Measurements from ENCODE around the gene FOXP3.
A peak's percentile ranks its signal among the peaks of the same experiment; 100 is the strongest.

Gene FOXP3

DNA sequence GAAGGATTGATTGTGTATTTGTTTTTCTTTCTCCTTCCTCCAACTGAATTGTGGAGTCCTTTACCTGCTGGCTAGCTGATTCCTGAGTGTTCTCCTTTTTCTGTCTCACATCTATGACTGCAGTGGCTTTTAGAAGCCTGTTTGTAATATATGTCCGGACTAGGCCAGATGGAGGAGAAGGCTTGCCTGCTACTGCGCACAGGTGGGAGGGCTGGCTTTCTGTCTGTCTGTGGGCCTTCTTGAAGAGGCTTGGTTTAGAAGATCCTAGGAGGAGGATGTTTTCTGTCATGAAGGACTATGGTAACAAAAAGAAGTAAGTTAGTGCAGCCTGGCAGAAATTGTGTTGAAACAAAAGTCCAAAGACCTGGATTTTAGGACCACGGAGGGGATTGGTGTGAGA is 13.6 kb upstream of the FOXP3 start:
- Histone ChIP-seq H3K4me2 (no peak overlapping the region), H3K27me3 (peaks cover 79 to 100% (median 97%) of the 10 kb centered on the region in 11 experiments), H3K9me3 (replicated peaks in 1 of 11) (no peaks in the 10 kb centered on the region), H4K20me1 (peaks cover 6 to 60% (median 30%) of the 10 kb centered on the region in 11 experiments; a peak in 17 of 22 replicates), H3K36me3 (peaks cover 0 to 8% (median 0%) of the 10 kb centered on the region in 11 experiments; a peak in 2 of 22 replicates), H3K27ac (no peak overlapping the region), H3K4me3 (no peak overlapping the region), H3K4me1 (0 out of 20 replicates have a peak, but pooled peaks cover 0 to 5% (median 0%) of the 10 kb centered on the region in 10 experiments), H3K9ac (no peak overlapping the region)
- TF ChIP-seq Cebpa-rat (IDR thresholded peaks at IDR 0.05) = no peak

DNA sequence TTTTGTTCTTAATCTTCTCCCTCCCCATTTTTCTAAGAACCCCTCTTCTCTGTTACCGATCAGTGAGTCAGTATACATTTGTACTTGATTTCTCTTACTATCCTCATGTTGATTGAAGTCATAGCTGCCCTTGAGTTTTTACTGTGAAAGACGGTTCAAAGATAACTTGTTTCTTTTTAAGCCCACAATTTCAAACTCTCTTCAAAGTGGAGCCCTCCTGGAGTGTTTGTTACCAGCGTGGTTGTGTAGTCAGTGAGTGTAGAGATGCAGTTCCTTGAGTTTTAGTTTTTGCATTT is 13.0 kb upstream of the FOXP3 start:
- TF ChIP-seq Cebpa-rat (IDR thresholded peaks at IDR 0.05) = no peak
- Histone ChIP-seq H3K27me3 (peaks cover 73 to 100% (median 96%) of the 10 kb centered on the region in 11 experiments), H4K20me1 (peaks cover 6 to 66% (median 36%) of the 10 kb centered on the region in 11 experiments; a peak in 17 of 22 replicates)

DNA sequence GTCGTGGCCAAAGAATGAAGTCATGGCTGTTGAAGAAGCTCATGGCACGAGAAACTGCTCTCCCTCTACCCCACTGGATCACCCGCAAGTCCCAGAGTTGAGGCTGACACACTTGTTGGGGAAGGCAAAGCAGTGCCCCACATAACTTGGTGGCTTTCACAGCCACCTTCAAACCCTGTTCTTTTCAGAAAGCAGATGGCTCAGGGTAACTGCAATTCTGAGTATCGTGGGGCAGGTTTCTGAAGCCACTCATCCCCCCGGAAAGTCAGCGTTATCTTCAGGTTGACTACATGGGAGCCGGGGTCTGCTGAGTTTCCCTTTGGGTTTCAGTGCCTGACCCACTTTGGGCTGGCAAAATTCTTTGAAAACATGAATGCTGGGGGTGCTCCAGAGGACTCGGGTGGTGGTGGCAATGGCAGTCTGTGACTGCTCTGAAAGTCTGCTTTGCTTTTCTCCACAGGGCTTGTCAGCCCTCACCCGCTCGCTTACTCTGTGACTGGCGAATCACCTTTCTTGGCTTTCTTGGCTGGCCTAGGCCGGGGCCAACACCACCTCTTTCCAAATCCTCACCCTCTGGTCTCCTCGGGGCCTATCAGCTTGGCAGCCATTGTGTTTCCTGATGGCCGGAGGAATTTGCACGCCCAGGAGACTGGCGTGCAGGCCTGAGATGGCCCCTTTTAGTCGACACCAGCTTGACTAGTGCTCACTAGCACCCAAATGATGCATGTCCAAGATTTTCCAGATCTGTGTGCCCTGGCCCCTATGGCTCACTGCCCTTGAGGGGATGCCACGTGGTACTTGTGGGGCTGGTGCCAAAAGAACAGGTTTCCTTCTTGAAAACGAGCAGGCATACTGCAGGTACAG is 12.4 kb upstream of the FOXP3 start:
- Histone ChIP-seq H3K4me3 (no peak overlapping the region), H3K4me1 (peaks cover 7 to 14% (median 8%) of the 10 kb centered on the region in 10 experiments; a peak in 19 of 20 replicates), H3K36me3 (peaks cover 0 to 8% (median 0%) of the 10 kb centered on the region in 11 experiments; a peak in 3 of 22 replicates), H4K20me1 (peaks cover 6 to 65% (median 42%) of the 10 kb centered on the region in 11 experiments; a peak in 17 of 22 replicates), H3K9me3 (replicated peaks in 1 of 11) (no peaks in the 10 kb centered on the region), H3K27me3 (peaks cover 69 to 100% (median 94%) of the 10 kb centered on the region in 11 experiments), H3K4me2 (no peak overlapping the region), H3K27ac (no peak overlapping the region), H3K9ac (no peak overlapping the region)
- TF ChIP-seq Cebpa-rat (IDR thresholded peaks at IDR 0.05) = no peak

More for the DNA sequence above, 13.0 kb upstream of the FOXP3 start:
- Histone ChIP-seq H3K27ac (no peak overlapping the region), H3K9ac (no peak overlapping the region), H3K4me3 (no peak overlapping the region), H3K4me2 (no peak overlapping the region), H3K4me1 (peaks cover 2 to 9% (median 3%) of the 10 kb centered on the region in 10 experiments; a peak in 14 of 20 replicates), H3K9me3 (replicated peaks in 1 of 11) (no peaks in the 10 kb centered on the region), H3K36me3 (peaks cover 0 to 8% (median 0%) of the 10 kb centered on the region in 11 experiments; a peak in 3 of 22 replicates)

DNA sequence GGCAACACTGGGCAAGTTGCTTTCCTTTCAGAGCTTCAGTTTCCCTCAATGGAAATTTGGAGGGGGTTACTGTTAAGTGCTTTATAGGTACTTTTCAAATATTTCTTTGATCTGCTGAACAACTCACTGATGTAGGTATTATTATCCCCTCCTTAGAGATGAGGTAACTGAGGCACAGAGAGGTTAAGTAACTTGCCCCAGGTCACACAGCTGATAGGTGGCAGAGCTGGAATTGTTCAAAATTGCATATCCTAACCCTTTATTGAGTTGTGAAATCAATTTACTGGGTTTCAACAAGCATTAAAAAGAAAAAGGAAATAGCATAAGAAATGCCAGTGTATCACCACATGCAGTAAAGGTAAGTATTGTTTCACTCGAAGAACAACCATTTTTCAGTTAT is 11.7 kb upstream of the FOXP3 start:
- Histone ChIP-seq H4K20me1 (peaks cover 6 to 69% (median 43%) of the 10 kb centered on the region in 11 experiments; a peak in 16 of 22 replicates), H3K9me3 (replicated peaks in 1 of 11) (no peaks in the 10 kb centered on the region), H3K27ac (no peak overlapping the region), H3K4me2 (no peak overlapping the region), H3K4me1 (peaks cover 14 to 21% (median 15%) of the 10 kb centered on the region in 10 experiments), H3K27me3 (peaks cover 62 to 97% (median 93%) of the 10 kb centered on the region in 11 experiments), H3K36me3 (peaks cover 0 to 8% (median 0%) of the 10 kb centered on the region in 11 experiments; a peak in 3 of 22 replicates), H3K9ac (no peak overlapping the region), H3K4me3 (no peak overlapping the region)
- no peak for TF ChIP-seq Cebpa-rat (IDR thresholded peaks at IDR 0.05)

DNA sequence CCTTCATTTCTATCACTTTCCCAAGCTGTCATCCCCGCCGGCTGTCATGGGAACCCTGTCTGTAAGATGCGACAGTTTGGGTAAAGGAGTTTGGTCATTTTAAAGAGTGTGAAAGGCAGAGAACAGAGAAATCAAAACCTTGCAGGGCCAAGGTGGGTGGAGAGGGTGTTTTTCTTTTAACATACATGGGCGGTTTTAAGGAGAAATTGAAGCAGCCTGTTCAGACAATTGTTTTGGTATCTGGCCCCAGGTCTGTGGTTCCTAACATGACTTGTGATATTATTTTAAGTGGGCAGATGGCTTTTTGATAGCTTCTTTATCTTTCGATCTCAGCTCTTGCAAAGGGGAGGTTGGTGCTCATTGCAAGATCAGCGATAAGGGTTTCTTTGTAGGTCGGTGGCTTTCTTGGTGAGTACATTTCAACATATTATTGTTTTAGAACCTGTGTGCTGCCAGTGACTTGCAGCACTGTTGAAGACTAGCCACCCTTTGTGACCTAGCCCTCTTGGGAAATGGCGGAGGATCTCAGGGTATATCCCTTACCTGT is 8.7 kb upstream of the FOXP3 start:
- Histone ChIP-seq H4K20me1 (peaks cover 6 to 69% (median 38%) of the 10 kb centered on the region in 11 experiments; a peak in 16 of 22 replicates), H3K27me3 (peaks cover 51 to 79% (median 69%) of the 10 kb centered on the region in 11 experiments), H3K4me1 (peaks cover 25 to 29% (median 27%) of the 10 kb centered on the region in 10 experiments), H3K9me3 (replicated peaks in 1 of 11) (peaks cover 0 to 14% (median 0%) of the 10 kb centered on the region in 11 experiments; a peak in 7 of 22 replicates), H3K36me3 (peaks cover 0 to 8% (median 0%) of the 10 kb centered on the region in 11 experiments; a peak in 3 of 22 replicates), H3K4me2 (peak overlapping the region in 2 of 11 experiments; percentile 89; a peak in 1 of 22 replicates), H3K4me3 (no peak overlapping the region), H3K27ac (no peak overlapping the region), H3K9ac (0 out of 22 replicates have a peak overlapping the region, but pooled peaks of 1 of the 11 experiments have one; percentile 6)
- TF ChIP-seq Cebpa-rat (IDR thresholded peaks at IDR 0.05) = no peak

DNA sequence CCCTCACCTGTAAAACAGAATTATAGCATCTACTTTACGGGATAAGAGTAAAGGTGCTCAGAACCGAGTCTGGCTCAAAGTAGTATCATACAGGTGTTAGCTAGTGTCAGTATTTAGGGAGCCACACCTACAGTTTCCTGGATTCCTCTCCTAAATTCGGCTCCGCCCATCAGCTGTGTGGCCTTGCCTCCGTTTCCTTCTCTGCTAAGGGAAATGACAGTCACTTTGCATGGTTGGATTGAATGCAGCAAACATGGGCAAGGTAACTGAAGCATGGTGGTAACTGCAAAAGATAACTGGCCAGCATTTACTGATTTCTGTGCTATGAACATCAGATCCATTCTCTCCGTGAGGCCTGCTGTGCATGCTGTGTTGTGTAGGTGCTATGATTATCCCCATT is 7.9 kb upstream of the FOXP3 start:
- Histone ChIP-seq H3K4me2 (peak overlapping the region; percentile 74 to 92 (median 89); a peak in 18 of 22 replicates), H4K20me1 (peaks cover 6 to 61% (median 33%) of the 10 kb centered on the region in 11 experiments; a peak in 15 of 22 replicates), H3K27me3 (peaks cover 42 to 79% (median 69%) of the 10 kb centered on the region in 11 experiments), H3K4me1 (peaks cover 25 to 31% (median 30%) of the 10 kb centered on the region in 10 experiments), H3K4me3 (no peak overlapping the region), H3K36me3 (peaks cover 0 to 8% (median 0%) of the 10 kb centered on the region in 11 experiments; a peak in 3 of 22 replicates), H3K9ac (peak overlapping the region in 2 of 11 experiments; percentile 19 to 51; a peak in 2 of 22 replicates), H3K27ac (no peak overlapping the region), H3K9me3 (replicated peaks in 1 of 11) (peaks cover 0 to 14% (median 0%) of the 10 kb centered on the region in 11 experiments; a peak in 7 of 22 replicates)
- no peak for TF ChIP-seq Cebpa-rat (IDR thresholded peaks at IDR 0.05)

DNA sequence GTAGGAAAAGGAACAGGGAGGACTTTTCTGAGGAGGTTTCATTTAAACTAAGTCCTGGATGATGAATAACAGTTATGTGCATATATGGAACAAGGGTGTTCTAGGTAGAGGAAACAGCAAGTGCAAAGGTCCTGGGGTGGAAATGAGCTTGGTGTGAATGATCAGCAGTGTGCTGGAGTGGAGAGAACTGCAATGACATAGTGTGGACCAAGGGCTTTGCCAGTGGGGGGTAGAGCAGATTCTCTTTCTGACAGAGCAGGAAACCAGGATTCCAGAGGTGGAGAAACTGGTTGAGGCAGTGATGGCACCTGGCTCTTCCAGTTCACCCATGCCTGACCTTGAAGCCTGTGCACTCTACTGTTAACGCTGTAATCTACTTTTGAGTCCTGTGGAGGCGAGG is 6.8 kb upstream of the FOXP3 start:
- peaks cover 0 to 14% (median 0%) of the 10 kb centered on the region in 11 experiments; a peak in 7 of 22 replicates for H3K9me3 ChIP-seq (replicated peaks in 1 of 11)
- peaks cover 41 to 79% (median 69%) of the 10 kb centered on the region in 11 experiments for H3K27me3 ChIP-seq
- H3K36me3 ChIP-seq = peaks cover 0 to 8% (median 0%) of the 10 kb centered on the region in 11 experiments; a peak in 3 of 22 replicates
- no peak for TF ChIP-seq Cebpa-rat (IDR thresholded peaks at IDR 0.05)
- H4K20me1 ChIP-seq = peaks cover 6 to 50% (median 33%) of the 10 kb centered on the region in 11 experiments; a peak in 15 of 22 replicates
- H3K9ac ChIP-seq = peak overlapping the region in 3 of 11 experiments; percentile 19 to 95 (median 51); a peak in 5 of 22 replicates
- peaks cover 25 to 31% (median 30%) of the 10 kb centered on the region in 10 experiments for H3K4me1 ChIP-seq
- no peak overlapping the region; a peak in 1 of 22 replicates for H3K27ac ChIP-seq
- H3K4me3 ChIP-seq = peak overlapping the region in 9 of 10 experiments; percentile 0 to 80 (median 73); a peak in 8 of 20 replicates
- peak overlapping the region; percentile 74 to 92 (median 89); a peak in 21 of 22 replicates for H3K4me2 ChIP-seq

DNA sequence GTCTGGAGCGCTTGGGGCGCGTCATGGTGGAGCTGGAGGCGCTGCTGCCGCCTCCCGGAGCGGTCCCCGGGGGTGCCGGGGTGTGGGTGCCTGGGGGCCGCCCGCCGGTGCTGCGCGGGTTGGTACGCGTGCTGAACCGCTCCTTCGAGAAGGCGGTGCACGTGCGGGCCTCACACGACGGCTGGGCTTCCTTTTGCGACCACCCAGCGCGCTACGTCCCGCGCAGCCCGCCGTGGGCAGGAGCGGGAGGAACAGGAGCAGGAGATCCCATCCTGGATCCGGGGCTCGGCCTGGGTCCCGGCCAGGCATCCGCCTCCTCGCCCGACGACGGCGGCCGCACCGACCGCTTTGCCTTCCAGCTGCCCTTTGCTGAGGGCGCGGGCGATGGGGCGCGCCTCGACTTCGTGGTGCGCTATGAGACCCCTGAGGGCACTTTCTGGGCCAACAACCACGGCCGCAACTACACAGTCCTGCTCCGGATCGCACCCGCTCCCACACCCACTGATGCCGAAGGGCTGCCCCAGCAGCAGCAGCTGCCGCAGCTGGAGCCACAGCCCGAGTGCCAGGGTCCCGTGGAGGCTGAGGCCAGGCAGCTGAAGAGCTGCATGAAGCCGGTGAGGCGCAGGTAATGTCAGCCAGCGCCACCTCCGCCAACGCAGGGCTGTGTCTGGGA is 5.9 kb upstream of the FOXP3 start:
- Histone ChIP-seq H3K4me2 (peak overlapping the region; percentile 74 to 92 (median 89)), H3K27ac (peak overlapping the region; percentile 89 to 95 (median 93)), H4K20me1 (peaks cover 6 to 41% (median 26%) of the 10 kb centered on the region in 11 experiments; a peak in 15 of 22 replicates), H3K4me1 (peaks cover 25 to 31% (median 30%) of the 10 kb centered on the region in 10 experiments), H3K4me3 (peak overlapping the region; percentile 71 to 80 (median 74)), H3K36me3 (peaks cover 0 to 8% (median 0%) of the 10 kb centered on the region in 11 experiments; a peak in 3 of 22 replicates), H3K9ac (peak overlapping the region; percentile 88 to 95 (median 93)), H3K27me3 (peaks cover 42 to 79% (median 69%) of the 10 kb centered on the region in 11 experiments), H3K9me3 (replicated peaks in 1 of 11) (peaks cover 0 to 14% (median 0%) of the 10 kb centered on the region in 11 experiments; a peak in 7 of 22 replicates)
- TF ChIP-seq Cebpa-rat (IDR thresholded peaks at IDR 0.05) = no peak

All from BLaER1 treated with 17β-estradiol and CSF1 and Interleukin-3, amounts not matched to agents 10 nM and 100 nM (cell line).